ELF-1 (cell line): ENCODE results near the gene NDRG4.
"Not testable (repeated sequence)": the region's sequence is repeated elsewhere in the genome, so short reads cannot be mapped to it uniquely, and the experiment has no call there.

ENCODE experiments used
- DNase-seq: peaks from one replicate; pipeline ENCODE4 v3.0.0-alpha.2; 2016; ENCODE audit warnings: low read depth, low spot score

Gene NDRG4

GRCh38 chr16:58464916-58465731 is 34.8 kb upstream of the NDRG4 start:
- DNase-seq = peak; percentile 59

GRCh38 chr16:58465817-58466216 is 34.1 kb upstream of the NDRG4 start:
- no peak for DNase-seq

- no peak for DNase-seq
Measured at GRCh38 chr16:58466396-58466795, 33.5 kb upstream of the NDRG4 start.

- DNase-seq = no peak
Measured at GRCh38 chr16:58467905-58468304, 32.0 kb upstream of the NDRG4 start.

GRCh38 chr16:58471209-58471975 is 28.6 kb upstream of the NDRG4 start:
- no peak for DNase-seq

- DNase-seq = no peak
Measured at GRCh38 chr16:58472266-58472665, 27.7 kb upstream of the NDRG4 start.

- DNase-seq = no peak
Measured at GRCh38 chr16:58472827-58473226, 27.1 kb upstream of the NDRG4 start.

- no peak for DNase-seq
Measured at GRCh38 chr16:58474296-58474695, 25.6 kb upstream of the NDRG4 start.

GRCh38 chr16:58475091-58475619 is 24.8 kb upstream of the NDRG4 start:
- DNase-seq = no peak

GRCh38 chr16:58476791-58477190 is 23.2 kb upstream of the NDRG4 start:
- DNase-seq = no peak

GRCh38 chr16:58478427-58478826 is 21.5 kb upstream of the NDRG4 start:
- no peak for DNase-seq

GRCh38 chr16:58481226-58481869 is 18.6 kb upstream of the NDRG4 start:
- no peak for DNase-seq

GRCh38 chr16:58481931-58482330 is 18.0 kb upstream of the NDRG4 start:
- DNase-seq = no peak

- no peak for DNase-seq
Measured at GRCh38 chr16:58485184-58485887, 14.6 kb upstream of the NDRG4 start.

- DNase-seq = peak; percentile 98
Measured at GRCh38 chr16:58487566-58488351, 12.2 kb upstream of the NDRG4 start.

- peak; percentile 26 for DNase-seq
Measured at GRCh38 chr16:58488531-58488930, 11.4 kb upstream of the NDRG4 start.

- DNase-seq = no peak
Measured at GRCh38 chr16:58490065-58490464, 9.9 kb upstream of the NDRG4 start.

GRCh38 chr16:58490539-58490938 is 9.4 kb upstream of the NDRG4 start:
- DNase-seq = not testable (repeated sequence)

GRCh38 chr16:58492066-58492465 is 7.9 kb upstream of the NDRG4 start:
- DNase-seq = no peak

- DNase-seq = no peak
Measured at GRCh38 chr16:58492735-58493134, 7.2 kb upstream of the NDRG4 start.
